Peyer's patch (tissue), 4 donors: ENCODE data around the gene IMMP1L. TPM values are rescaled to one million over a fixed set of nuclear protein-coding genes. Genes with fewer than 3 reads are reported as not detected.

ENCODE experiments used
- DNase-seq, 3 donors: peaks; one replicate each; pipeline ENCODE4 v3.0.0-alpha.2; 2017 to 2019
- H3K27ac ChIP-seq, 4 donors: fragments of 200-600 bp; sonication (generic); one replicate each; pipeline ENCODE4 v1.5.1; 2016 to 2019
- H3K27me3 ChIP-seq, 2 donors: fragments of 200-600 bp; sonication (generic); one replicate each; pipeline ENCODE4 v1.5.1; 2019
- H3K36me3 ChIP-seq, 3 donors: fragments of 200-600 bp; sonication (generic); one replicate each; pipeline ENCODE4 v1.5.1; 2016 to 2019
- H3K4me1 ChIP-seq, 4 donors: fragments of 200-600 bp; sonication (generic); one replicate each; pipeline ENCODE4 v1.5.1; 2016 to 2019
- H3K4me3 ChIP-seq, 4 donors: fragments of 200-600 bp; sonication (generic); 1 replicate in 3 of 4; 2 replicates in 1 of 4; pipeline ENCODE4 v1.5.1; 2016 to 2019; ENCODE audit warnings: mild to moderate bottlenecking in 1 of 4
- H3K9me3 ChIP-seq, 4 donors: fragments of 200-600 bp; sonication (generic); one replicate each; pipeline ENCODE4 v1.5.1; 2016 to 2019; ENCODE audit warnings: mild to moderate bottlenecking in 1 of 4
- POLR2A ChIP-seq, 2 donors: fragments of 450-650 bp; IDR thresholded peaks; one replicate each; pipeline ENCODE4 v1.5.1; 2017; ENCODE audit warnings: antibody characterized with exemption in 2 of 2, mild to moderate bottlenecking in 2 of 2, moderate library complexity in 2 of 2
- total RNA-seq, 4 donors: library from RNA; depleted of rRNA; stranded (reverse); fragments of >200 nt; gene quantifications; one replicate each; pipeline ENCODE4 v1.1.0, GENCODE V29; 2016
- TF ChIP-seq, protein P1 (sequence below), 6 experiments: fragments of 450-650 bp in 4 of 6; fragments of 200-600 bp in 2 of 6; sonication (generic) in 1 of 6; IDR thresholded peaks; one replicate each; pipeline ENCODE4 v1.5.1; 2017 to 2019; ENCODE audit warnings: antibody characterized with exemption in 6 of 6, mild to moderate bottlenecking in 3 of 6, moderate library complexity in 1 of 6

IMMP1L gene
- total RNA-seq, 4 donors from 2014 or later, result 11.6 to 38.0 (median 20.1) TPM

DNA sequence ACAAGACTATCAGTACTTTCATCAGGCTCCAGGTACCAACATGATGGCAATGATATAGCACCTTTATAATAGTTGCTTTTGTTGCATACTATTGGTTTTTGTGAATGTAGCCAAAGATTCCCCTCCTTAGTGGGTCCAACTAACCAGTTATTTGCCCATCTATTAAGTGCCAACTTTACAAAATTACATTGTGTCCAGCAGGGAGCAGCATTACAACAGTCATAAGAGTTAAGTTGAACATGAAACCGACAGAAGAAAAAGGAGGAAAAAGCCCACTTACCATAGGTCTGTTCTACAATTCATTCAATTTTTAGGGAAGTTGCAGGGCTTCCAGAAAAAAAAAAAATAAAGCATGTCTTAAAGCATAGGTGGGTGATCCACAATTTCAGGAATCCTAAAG lies 21.6 kb downstream of the IMMP1L start:
- Histone ChIP-seq H3K27me3 (no peaks in the 10 kb centered on the region), H3K27ac (no peak overlapping the region), H3K9me3 (no peaks in the 10 kb centered on the region), H3K36me3 (no peaks in the 10 kb centered on the region), H3K4me1 (no peaks in the 10 kb centered on the region), H3K4me3 (no peak overlapping the region)
- TF ChIP-seq POLR2A (IDR thresholded peaks at IDR 0.05), result no peak
- TF ChIP-seq, protein P1, sequence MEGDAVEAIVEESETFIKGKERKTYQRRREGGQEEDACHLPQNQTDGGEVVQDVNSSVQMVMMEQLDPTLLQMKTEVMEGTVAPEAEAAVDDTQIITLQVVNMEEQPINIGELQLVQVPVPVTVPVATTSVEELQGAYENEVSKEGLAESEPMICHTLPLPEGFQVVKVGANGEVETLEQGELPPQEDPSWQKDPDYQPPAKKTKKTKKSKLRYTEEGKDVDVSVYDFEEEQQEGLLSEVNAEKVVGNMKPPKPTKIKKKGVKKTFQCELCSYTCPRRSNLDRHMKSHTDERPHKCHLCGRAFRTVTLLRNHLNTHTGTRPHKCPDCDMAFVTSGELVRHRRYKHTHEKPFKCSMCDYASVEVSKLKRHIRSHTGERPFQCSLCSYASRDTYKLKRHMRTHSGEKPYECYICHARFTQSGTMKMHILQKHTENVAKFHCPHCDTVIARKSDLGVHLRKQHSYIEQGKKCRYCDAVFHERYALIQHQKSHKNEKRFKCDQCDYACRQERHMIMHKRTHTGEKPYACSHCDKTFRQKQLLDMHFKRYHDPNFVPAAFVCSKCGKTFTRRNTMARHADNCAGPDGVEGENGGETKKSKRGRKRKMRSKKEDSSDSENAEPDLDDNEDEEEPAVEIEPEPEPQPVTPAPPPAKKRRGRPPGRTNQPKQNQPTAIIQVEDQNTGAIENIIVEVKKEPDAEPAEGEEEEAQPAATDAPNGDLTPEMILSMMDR (IDR thresholded peaks at IDR 0.05), result peak in 3 of 6 experiments; percentile 34 to 45 (median 44)
- DNase-seq, result no peak

DNA sequence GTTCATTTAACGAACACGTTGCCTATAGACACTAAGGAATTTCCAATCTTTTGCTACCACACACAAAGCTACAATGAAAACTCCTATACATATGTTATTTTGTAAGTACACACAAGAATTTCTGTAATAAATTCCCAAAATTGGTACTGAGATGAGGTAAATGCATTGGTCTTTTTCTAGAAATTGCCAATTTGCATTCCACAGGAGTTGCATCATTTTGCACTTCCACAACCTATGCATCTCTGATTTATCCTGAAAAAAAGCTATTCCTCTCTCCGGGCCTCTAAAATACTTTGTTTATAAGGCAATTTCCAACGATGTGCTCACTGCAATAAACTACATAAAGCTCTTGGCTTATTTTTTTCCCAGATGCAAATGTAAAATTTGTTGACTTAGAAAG lies 24.9 kb downstream of the IMMP1L start:
- no peaks in the 10 kb centered on the region for H3K9me3 ChIP-seq
- H3K4me1 ChIP-seq, result no peaks in the 10 kb centered on the region
- TF ChIP-seq, protein P1 (IDR thresholded peaks at IDR 0.05), result no peak
- no peaks in the 10 kb centered on the region for H3K36me3 ChIP-seq
- no peak for DNase-seq
- no peak overlapping the region for H3K27ac ChIP-seq
- no peaks in the 10 kb centered on the region for H3K27me3 ChIP-seq
- no peak overlapping the region for H3K4me3 ChIP-seq

DNA sequence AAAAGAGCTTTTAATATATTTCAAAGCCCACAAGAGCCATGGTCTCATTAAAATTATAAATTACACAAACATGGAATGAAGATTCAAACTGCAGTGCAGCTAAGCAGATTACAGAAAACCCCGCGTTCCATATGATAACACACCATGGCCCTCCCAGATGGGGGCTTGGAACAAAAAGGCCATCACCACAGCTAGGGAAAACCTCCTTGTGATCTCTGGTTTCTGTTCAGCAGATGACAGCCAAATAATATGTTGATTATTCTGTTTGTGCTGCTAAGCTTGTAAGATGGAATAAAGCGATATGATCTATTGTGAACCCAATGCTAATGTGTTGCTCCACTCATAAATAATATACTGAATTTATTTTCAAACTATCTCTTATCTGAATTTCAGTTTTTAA lies 28.5 kb downstream of the IMMP1L start:
- no peaks in the 10 kb centered on the region for H3K36me3 ChIP-seq
- no peak overlapping the region for H3K4me3 ChIP-seq
- H3K4me1 ChIP-seq, result no peaks in the 10 kb centered on the region
- no peaks in the 10 kb centered on the region for H3K9me3 ChIP-seq
- no peak overlapping the region for H3K27ac ChIP-seq
- no peak for TF ChIP-seq POLR2A (IDR thresholded peaks at IDR 0.05)
- TF ChIP-seq, protein P1 (IDR thresholded peaks at IDR 0.05), result no peak
- no peak for DNase-seq
- H3K27me3 ChIP-seq, result no peaks in the 10 kb centered on the region

DNA sequence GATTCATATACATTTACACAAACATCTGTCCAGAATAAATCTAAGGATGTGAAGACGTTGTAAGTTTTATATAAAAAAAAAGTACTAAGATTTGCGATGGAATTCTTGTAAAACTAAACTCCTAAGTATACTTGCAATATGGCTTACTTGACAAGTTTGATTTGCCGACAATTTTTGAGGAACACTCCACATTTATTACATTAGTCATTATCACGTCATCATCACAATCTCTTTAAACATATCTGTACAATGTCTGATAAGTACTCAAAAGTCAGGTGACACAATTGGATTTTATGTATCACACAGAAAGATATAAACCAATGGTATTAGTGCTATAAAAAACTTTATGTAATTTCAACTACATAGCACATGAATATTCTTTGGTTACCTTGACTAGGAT lies 30.4 kb downstream of the IMMP1L start:
- TF ChIP-seq, protein P1 (IDR thresholded peaks at IDR 0.05), result no peak
- no peak for TF ChIP-seq POLR2A (IDR thresholded peaks at IDR 0.05)
- no peak for DNase-seq
- H3K4me3 ChIP-seq, result no peak overlapping the region
- no peaks in the 10 kb centered on the region for H3K27me3 ChIP-seq
- H3K4me1 ChIP-seq, result no peaks in the 10 kb centered on the region
- H3K9me3 ChIP-seq, result no peaks in the 10 kb centered on the region
- H3K36me3 ChIP-seq, result no peaks in the 10 kb centered on the region
- H3K27ac ChIP-seq, result no peak overlapping the region

DNA sequence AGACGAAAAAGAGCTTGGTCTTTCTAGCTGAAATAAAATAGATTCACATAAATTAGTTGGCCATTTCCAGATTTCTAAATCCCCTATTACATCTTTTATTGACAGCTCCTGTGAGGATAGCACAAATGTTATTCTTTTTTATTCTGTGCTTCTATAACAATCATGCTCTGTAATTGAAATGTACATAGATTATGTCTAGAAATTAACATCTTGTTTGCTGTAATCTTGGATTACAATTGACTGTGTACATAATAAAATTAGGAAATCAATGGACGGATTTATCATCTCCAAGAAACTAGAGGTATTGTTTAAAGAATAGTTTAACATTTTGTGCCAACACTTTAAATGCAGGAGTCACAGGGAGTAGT lies 31.2 kb downstream of the IMMP1L start:
- H3K4me3 ChIP-seq, result no peak overlapping the region
- no peaks in the 10 kb centered on the region for H3K36me3 ChIP-seq
- H3K9me3 ChIP-seq, result no peaks in the 10 kb centered on the region
- DNase-seq, result no peak
- H3K27ac ChIP-seq, result no peak overlapping the region
- TF ChIP-seq, protein P1 (IDR thresholded peaks at IDR 0.05), result no peak
- no peak for TF ChIP-seq POLR2A (IDR thresholded peaks at IDR 0.05)
- H3K4me1 ChIP-seq, result no peaks in the 10 kb centered on the region
- H3K27me3 ChIP-seq, result no peaks in the 10 kb centered on the region

DNA sequence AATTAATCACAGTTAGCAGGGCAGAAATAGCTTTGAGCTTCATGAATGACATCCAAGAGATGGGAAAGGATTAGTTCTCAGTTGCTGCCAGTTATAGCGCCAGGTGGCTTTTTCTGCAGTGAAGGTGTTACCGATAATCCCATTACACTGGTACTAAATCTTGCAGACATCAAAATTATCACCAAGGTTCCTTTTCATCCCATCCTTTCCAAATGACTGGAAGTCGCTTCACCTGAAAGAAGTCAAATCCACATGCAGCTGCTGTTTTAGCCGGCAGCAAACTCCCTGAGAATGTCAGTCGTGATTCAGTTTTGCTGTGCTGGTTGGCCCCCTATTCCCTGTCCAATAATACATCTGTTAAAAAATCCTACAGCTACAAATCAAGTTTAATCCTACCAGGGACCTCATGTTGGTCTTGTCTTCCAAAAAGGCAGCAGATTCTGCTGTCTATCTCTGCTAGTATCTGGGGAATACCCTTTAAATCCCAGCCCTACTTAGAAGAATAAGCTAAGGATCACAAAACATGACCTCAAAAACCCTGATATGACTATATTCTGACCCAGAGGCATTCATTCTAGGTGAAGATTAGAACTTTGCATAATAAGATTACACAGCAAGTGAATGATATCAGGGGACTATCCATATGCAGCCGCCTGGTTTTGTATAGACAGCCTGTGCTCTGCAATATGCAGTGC lies 31.7 kb downstream of the IMMP1L start:
- Histone ChIP-seq H3K4me1 (no peaks in the 10 kb centered on the region), H3K9me3 (no peaks in the 10 kb centered on the region), H3K36me3 (no peaks in the 10 kb centered on the region), H3K27ac (no peak overlapping the region), H3K4me3 (no peak overlapping the region), H3K27me3 (no peaks in the 10 kb centered on the region)
- no peak for DNase-seq
- no peak for TF ChIP-seq POLR2A (IDR thresholded peaks at IDR 0.05)
- TF ChIP-seq, protein P1 (IDR thresholded peaks at IDR 0.05), result no peak
